B cell (primary cell): ENCODE results near the gene ITIH3. TPM values are rescaled to one million over a fixed set of nuclear protein-coding genes. Genes with fewer than 3 reads are reported as not detected.

ENCODE experiments used
- ATAC-seq: fragments of 200-7000 bp; cut with Tn5 transposase; one replicate; pipeline ENCODE4 v1.10.0; 2021; ENCODE audit warnings: low read depth, mild to moderate bottlenecking, moderate number of reproducible peaks, moderate library complexity
- CTCF ChIA-PET: fragments of 350-600 bp; sonication (Branson Sonifier 250); formaldehyde crosslinking; loops from one replicate; lab custom pipeline; 2021; ENCODE audit warnings: antibody characterized with exemption, inconsistent platforms; lab: Charles Lee
- POLR2A ChIA-PET: fragments of 350-600 bp; sonication (Branson Sonifier 250); formaldehyde crosslinking; loops from one replicate; lab custom pipeline; 2021; ENCODE audit warnings: antibody characterized with exemption; lab: Charles Lee
- DNase-seq: peaks from one replicate; pipeline ENCODE4 v3.0.0; 2013
- H2AFZ ChIP-seq: 2 replicates; pipeline ENCODE4 v1.6.1; 2012; ENCODE audit warnings: mild to moderate bottlenecking, low read depth, low read length; ENCODE audit not compliant: insufficient read depth, poor library complexity, severe bottlenecking
- H3K27ac ChIP-seq, 2 donors: 1 replicate in 1 of 2; 2 replicates in 1 of 2; pipeline ENCODE4 v1.5.1; 2012 to 2013; ENCODE audit warnings: low read length in 2 of 2, mild to moderate bottlenecking in 2 of 2, moderate library complexity in 1 of 2
- H3K27me3 ChIP-seq, 4 experiments: fragments of 200-600 bp in 1 of 4; sonication (generic) in 1 of 4; replicated peaks in 1 of 4; 1 replicate in 2 of 4; 2 replicates in 2 of 4; pipeline versions ENCODE4 v1.6.1 to v1.7.0; 2013 to 2016; ENCODE audit warnings: low read length in 3 of 4, mild to moderate bottlenecking in 2 of 4, mixed read lengths in 1 of 4, moderate library complexity in 1 of 4; ENCODE audit not compliant: insufficient read depth in 4 of 4, control insufficient read depth in 3 of 4; ENCODE audit errors: control extremely low read depth in 1 of 4
- H3K36me3 ChIP-seq, 2 experiments: replicated peaks in 1 of 2; 1 replicate in 1 of 2; 2 replicates in 1 of 2; pipeline versions ENCODE4 v1.6.1 to v1.7.1; 2013; ENCODE audit warnings: low read length in 1 of 2; ENCODE audit not compliant: insufficient read depth in 2 of 2, control insufficient read depth in 1 of 2; ENCODE audit errors: control extremely low read depth in 1 of 2, extremely low read depth in 1 of 2
- H3K4me1 ChIP-seq, 2 donors: fragments of 200-600 bp in 1 of 2; sonication (generic) in 1 of 2; 1 replicate in 1 of 2; 2 replicates in 1 of 2; pipeline versions ENCODE4 v1.5.1 to v1.6.1; 2013 to 2017; ENCODE audit warnings: low read length in 2 of 2; ENCODE audit not compliant: control insufficient read depth in 2 of 2, insufficient read depth in 2 of 2
- H3K4me2 ChIP-seq: replicated peaks from 2 replicates; pipeline ENCODE3; 2012; ENCODE audit warnings: mild to moderate bottlenecking, low read depth, low read length; ENCODE audit not compliant: poor library complexity, severe bottlenecking
- H3K4me3 ChIP-seq, 5 experiments: fragments of 200-600 bp in 1 of 5; sonication (generic) in 1 of 5; 1 replicate in 3 of 5; 2 replicates in 2 of 5; pipeline versions ENCODE4 v1.5.1 to v1.7.0; 2011 to 2016; ENCODE audit warnings: low read length in 4 of 5, mild to moderate bottlenecking in 4 of 5, low read depth in 2 of 5, control low read depth in 1 of 5, moderate library complexity in 1 of 5; ENCODE audit not compliant: insufficient read depth in 1 of 5; ENCODE audit errors: control extremely low read depth in 1 of 5, extremely low read depth in 1 of 5
- H3K79me2 ChIP-seq: fragments of 200-600 bp; sonication (generic); one replicate; pipeline ENCODE4 v1.6.0; 2016; ENCODE audit warnings: low read length; ENCODE audit not compliant: control insufficient read depth, insufficient read depth
- H3K9ac ChIP-seq: fragments of 200-600 bp; sonication (generic); 2 replicates; pipeline ENCODE4 v1.6.1; 2017; ENCODE audit warnings: mild to moderate bottlenecking, low read length, moderate library complexity
- H3K9me3 ChIP-seq, 3 donors: one replicate each; pipeline versions ENCODE4 v1.6.1 to v1.7.1; 2013; ENCODE audit warnings: low read length in 2 of 3; ENCODE audit not compliant: control insufficient read depth in 2 of 3, insufficient read depth in 1 of 3; ENCODE audit errors: control extremely low read depth in 1 of 3
- H4K20me1 ChIP-seq: 2 replicates; pipeline ENCODE4 v1.6.0; 2012; ENCODE audit warnings: mild to moderate bottlenecking, low read length; ENCODE audit not compliant: insufficient read depth, control insufficient read depth, poor library complexity, severe bottlenecking
- H3K27ac Mint-ChIP-seq: one replicate; pipeline ENCODE4 v1.8.0; 2021; ENCODE audit warnings: mixed read lengths
- H3K27me3 Mint-ChIP-seq: one replicate; pipeline ENCODE4 v1.8.0; 2021; ENCODE audit warnings: mixed read lengths
- H3K4me1 Mint-ChIP-seq: one replicate; pipeline ENCODE4 v1.8.0; 2021; ENCODE audit warnings: mixed read lengths
- H3K4me3 Mint-ChIP-seq: one replicate; pipeline ENCODE4 v1.8.0; 2021; ENCODE audit warnings: mixed read lengths
- H3K9me3 Mint-ChIP-seq: one replicate; pipeline ENCODE4 v1.8.0; 2022; ENCODE audit warnings: mixed read lengths; ENCODE audit not compliant: insufficient read depth
- EZH2 ChIP-seq: IDR thresholded peaks from 2 replicates; pipeline ENCODE4 v1.6.1; 2012; ENCODE audit warnings: borderline replicate concordance, low read depth, mild to moderate bottlenecking, moderate library complexity, low read length; ENCODE audit not compliant: insufficient read depth, poor library complexity, severe bottlenecking
- WGBS: methylation state at CpG from one replicate; pipeline ENCODE4 v1.1.5; 2013; ENCODE audit warnings: missing lambda C conversion rate; ENCODE audit not compliant: insufficient coverage; 5-methylcytosine and 5-hydroxymethylcytosine counted together
- intact Hi-C: fragments of 100-400 bp; cut with micrococcal nuclease; formaldehyde crosslinking; loops from one replicate; pipeline ENCODE4 v1.10.0; 2022
- polyA plus RNA-seq: library from polyadenylated mRNA; depleted of rRNA; stranded (reverse); fragments of >200 nt; gene quantifications from 2 replicates; pipeline ENCODE4 v1.2.3, GENCODE V29; 2012
- total RNA-seq, 2 donors: library from RNA; stranded (reverse); fragments of 120-200 nt in 1 of 2; gene quantifications; 1 replicate in 1 of 2; 2 replicates in 1 of 2; pipeline versions ENCODE4 v1.2.3 to v1.2.4, GENCODE V29; 2013 to 2022
- TF ChIP-seq, protein P1 (sequence below): fragments of 200-600 bp; IDR thresholded peaks from one replicate; pipeline ENCODE4 v1.8.0; 2022; ENCODE audit warnings: antibody characterized with exemption, mild to moderate bottlenecking

ITIH3 gene
- total and polyA plus RNA-seq, 2 donors (not counting 1 experiment from before 2014, with no cell fraction given) = not detected

DNA sequence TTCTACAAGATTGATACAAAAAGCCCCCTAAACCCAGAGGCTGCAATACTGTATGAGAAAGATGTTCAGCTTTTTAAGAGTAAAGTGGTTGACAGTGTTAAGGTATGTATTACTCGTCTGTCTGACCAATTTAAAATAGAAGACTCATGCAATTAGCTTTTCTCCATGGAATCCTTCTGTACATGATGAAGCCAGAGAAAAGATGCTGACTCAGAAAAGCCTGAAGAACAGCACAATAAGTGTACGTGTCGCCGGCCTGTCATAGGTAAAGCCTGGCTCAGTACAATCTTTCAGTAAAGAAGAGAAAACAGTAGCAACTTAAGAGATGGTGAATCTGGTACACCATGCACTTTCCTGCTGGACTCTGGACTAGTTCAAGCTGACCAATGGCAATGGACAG is 40.2 kb upstream of the ITIH3 start:
- H3K4me1 ChIP-seq = no peaks in the 10 kb centered on the region
- no peaks in the 10 kb centered on the region for H3K27me3 Mint-ChIP-seq
- H3K9ac ChIP-seq = no peak overlapping the region
- no peak overlapping the region for H3K27ac ChIP-seq
- no peak overlapping the region for H3K27ac Mint-ChIP-seq
- no peaks in the 10 kb centered on the region for H3K9me3 ChIP-seq
- ChIA-PET CTCF (no interaction called here), POLR2A (no interaction called here)
- no peaks in the 10 kb centered on the region for H3K4me1 Mint-ChIP-seq
- no peak for TF ChIP-seq EZH2
- TF ChIP-seq, protein P1, sequence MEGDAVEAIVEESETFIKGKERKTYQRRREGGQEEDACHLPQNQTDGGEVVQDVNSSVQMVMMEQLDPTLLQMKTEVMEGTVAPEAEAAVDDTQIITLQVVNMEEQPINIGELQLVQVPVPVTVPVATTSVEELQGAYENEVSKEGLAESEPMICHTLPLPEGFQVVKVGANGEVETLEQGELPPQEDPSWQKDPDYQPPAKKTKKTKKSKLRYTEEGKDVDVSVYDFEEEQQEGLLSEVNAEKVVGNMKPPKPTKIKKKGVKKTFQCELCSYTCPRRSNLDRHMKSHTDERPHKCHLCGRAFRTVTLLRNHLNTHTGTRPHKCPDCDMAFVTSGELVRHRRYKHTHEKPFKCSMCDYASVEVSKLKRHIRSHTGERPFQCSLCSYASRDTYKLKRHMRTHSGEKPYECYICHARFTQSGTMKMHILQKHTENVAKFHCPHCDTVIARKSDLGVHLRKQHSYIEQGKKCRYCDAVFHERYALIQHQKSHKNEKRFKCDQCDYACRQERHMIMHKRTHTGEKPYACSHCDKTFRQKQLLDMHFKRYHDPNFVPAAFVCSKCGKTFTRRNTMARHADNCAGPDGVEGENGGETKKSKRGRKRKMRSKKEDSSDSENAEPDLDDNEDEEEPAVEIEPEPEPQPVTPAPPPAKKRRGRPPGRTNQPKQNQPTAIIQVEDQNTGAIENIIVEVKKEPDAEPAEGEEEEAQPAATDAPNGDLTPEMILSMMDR = no peak
- no peak overlapping the region for H3K4me2 ChIP-seq
- DNase-seq = no peak
- H3K9me3 Mint-ChIP-seq = no peaks in the 10 kb centered on the region
- peaks cover 0 to 27% of the 10 kb centered on the region in 2 experiments for H3K36me3 ChIP-seq
- no peak overlapping the region for H3K4me3 Mint-ChIP-seq
- ATAC-seq = no peak
- no peak overlapping the region for H3K4me3 ChIP-seq
- no peaks in the 10 kb centered on the region for H3K27me3 ChIP-seq
- H3K79me2 ChIP-seq = no peaks in the 10 kb centered on the region
- intact Hi-C loops = no loop called here
- H4K20me1 ChIP-seq = no peaks in the 10 kb centered on the region
- WGBS = 94% methylated on average over 4 of the region's 4 CpGs
- H2AFZ ChIP-seq = no peak overlapping the region

DNA sequence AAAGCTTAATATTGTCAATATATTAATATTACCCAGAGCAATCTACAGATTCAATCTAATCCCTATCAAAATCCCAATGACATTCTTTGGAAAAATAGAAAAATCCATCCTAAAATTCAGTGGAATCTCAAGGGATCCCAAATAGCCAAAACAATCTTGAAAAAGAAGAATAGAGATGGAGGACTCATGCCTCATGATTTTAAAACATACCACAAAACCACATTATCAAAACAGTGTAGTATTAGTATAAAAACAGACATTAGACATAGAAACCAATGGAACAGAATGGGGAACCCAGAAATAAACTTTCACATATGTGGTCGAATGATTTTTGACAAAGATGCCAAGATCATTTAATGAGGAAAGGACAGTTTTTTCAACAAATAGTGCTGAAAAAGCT is 38.5 kb upstream of the ITIH3 start:
- Histone ChIP-seq H3K4me1 (no peaks in the 10 kb centered on the region), H3K36me3 (peaks cover 0 to 24% of the 10 kb centered on the region in 2 experiments), H3K79me2 (no peaks in the 10 kb centered on the region), H3K27me3 (no peaks in the 10 kb centered on the region), H3K9ac (no peak overlapping the region), H3K27ac (no peak overlapping the region), H3K9me3 (no peaks in the 10 kb centered on the region), H4K20me1 (no peaks in the 10 kb centered on the region), H2AFZ (no peak overlapping the region), H3K4me3 (no peak overlapping the region), H3K4me2 (no peak overlapping the region)
- Mint-ChIP-seq H3K4me1 (no peaks in the 10 kb centered on the region), H3K27me3 (no peaks in the 10 kb centered on the region), H3K27ac (no peak overlapping the region), H3K4me3 (no peak overlapping the region), H3K9me3 (no peaks in the 10 kb centered on the region)
- ChIA-PET POLR2A (no interaction called here), CTCF (no interaction called here)
- no peak for DNase-seq
- no CpG with 5 or more reads among the region's 1 CpG for WGBS
- TF ChIP-seq, protein P1 = no peak
- no peak for TF ChIP-seq EZH2
- intact Hi-C loops = no loop called here
- ATAC-seq = no peak
